Ishikawa (cell line): Measurements from ENCODE around the gene PDZD2.

Experiments used
- CEBPB ChIP-seq: IDR thresholded peaks from 2 replicates; pipeline ENCODE4 v1.6.1; 2012
- EGR1 ChIP-seq: IDR thresholded peaks from 2 replicates; pipeline ENCODE4 v1.6.1; 2012
- EP300 ChIP-seq: IDR thresholded peaks from 2 replicates; pipeline ENCODE4 v1.6.1; 2012; ENCODE audit warnings: borderline replicate concordance
- MAX ChIP-seq: IDR thresholded peaks from 2 replicates; pipeline ENCODE4 v1.6.1; 2012
- RAD21 ChIP-seq: IDR thresholded peaks from 2 replicates; pipeline ENCODE4 v1.6.1; 2012; ENCODE audit warnings: low read depth
- REST ChIP-seq: IDR thresholded peaks from 2 replicates; pipeline ENCODE4 v1.6.1; 2012; ENCODE audit warnings: low read depth, mild to moderate bottlenecking
- TAF1 ChIP-seq: IDR thresholded peaks from 2 replicates; pipeline ENCODE4 v1.6.1; 2012; ENCODE audit warnings: low read depth, mild to moderate bottlenecking
- USF1 ChIP-seq: IDR thresholded peaks from 2 replicates; pipeline ENCODE4 v1.6.1; 2012
- YY1 ChIP-seq: IDR thresholded peaks from 2 replicates; pipeline ENCODE4 v1.6.1; 2012; ENCODE audit warnings: low read depth
- ZBTB7A ChIP-seq: IDR thresholded peaks from 2 replicates; pipeline ENCODE4 v1.6.1; 2012; ENCODE audit warnings: low read depth

- no peak for TF ChIP-seq USF1
- TF ChIP-seq EP300, result no peak
- TF ChIP-seq YY1, result no peak
- TF ChIP-seq REST, result no peak
- no peak for TF ChIP-seq RAD21
- TF ChIP-seq TAF1, result no peak
- no peak for TF ChIP-seq ZBTB7A
- TF ChIP-seq MAX, result no peak
- no peak for TF ChIP-seq EGR1
- TF ChIP-seq CEBPB, result no peak
Observed at GRCh38 chr5:31976169-31976568, 337.2 kb downstream of the PDZD2 start.
